ENCODE data around the gene RGMB. TPM values are rescaled to one million over a fixed set of nuclear protein-coding genes. Genes with fewer than 3 reads are reported as not detected.

RGMB gene
- total and polyA plus RNA-seq, 2 donors (not counting 3 experiments of a cell fraction or from before 2014, with no cell fraction given): 15.0 to 31.3 TPM

GRCh38 chr5:98839469-98840383 is 66.3 kb downstream of the RGMB start:
- BruUV-seq (replicated peaks): no TSS peak
- H2AFZ ChIP-seq (ENCODE audit: low read depth, low read length): peak overlapping the region; percentile 71
- peak overlapping the region in 1 of 3 experiments; percentile 6 for H3K4me3 ChIP-seq (replicated peaks in 1 of 3; ENCODE audit: insufficient read depth in 1 of 3, low read depth in 1 of 3, low read length in 3 of 3)
- TF ChIP-seq, protein P1, sequence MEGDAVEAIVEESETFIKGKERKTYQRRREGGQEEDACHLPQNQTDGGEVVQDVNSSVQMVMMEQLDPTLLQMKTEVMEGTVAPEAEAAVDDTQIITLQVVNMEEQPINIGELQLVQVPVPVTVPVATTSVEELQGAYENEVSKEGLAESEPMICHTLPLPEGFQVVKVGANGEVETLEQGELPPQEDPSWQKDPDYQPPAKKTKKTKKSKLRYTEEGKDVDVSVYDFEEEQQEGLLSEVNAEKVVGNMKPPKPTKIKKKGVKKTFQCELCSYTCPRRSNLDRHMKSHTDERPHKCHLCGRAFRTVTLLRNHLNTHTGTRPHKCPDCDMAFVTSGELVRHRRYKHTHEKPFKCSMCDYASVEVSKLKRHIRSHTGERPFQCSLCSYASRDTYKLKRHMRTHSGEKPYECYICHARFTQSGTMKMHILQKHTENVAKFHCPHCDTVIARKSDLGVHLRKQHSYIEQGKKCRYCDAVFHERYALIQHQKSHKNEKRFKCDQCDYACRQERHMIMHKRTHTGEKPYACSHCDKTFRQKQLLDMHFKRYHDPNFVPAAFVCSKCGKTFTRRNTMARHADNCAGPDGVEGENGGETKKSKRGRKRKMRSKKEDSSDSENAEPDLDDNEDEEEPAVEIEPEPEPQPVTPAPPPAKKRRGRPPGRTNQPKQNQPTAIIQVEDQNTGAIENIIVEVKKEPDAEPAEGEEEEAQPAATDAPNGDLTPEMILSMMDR (IDR thresholded peaks at IDR 0.05; ENCODE audit: extremely low read depth in 1 of 2, insufficient read depth in 1 of 2, low read depth in 1 of 2, low read length in 2 of 2): peak in 1 of 2 donors; percentile 13
- no peak for TF ChIP-seq GATA2 (IDR thresholded peaks at IDR 0.05; ENCODE audit: insufficient read depth, insufficient read length, low read depth, low read length)
- dilution Hi-C loops (cut with MboI; ENCODE audit: extremely low pct_ligation_motif_present, low sequenced_read_pairs) (no loop called here), intact Hi-C loops (cut with micrococcal nuclease) (no loop called here)
- H3K27me3 ChIP-seq (ENCODE audit: control insufficient read depth in 2 of 2, insufficient read depth in 2 of 2, low read length in 2 of 2): no peaks in the 10 kb centered on the region
- no peaks in the 10 kb centered on the region for H3K9me3 ChIP-seq (replicated peaks; ENCODE audit: control insufficient read depth, insufficient read depth, low read length)
- no peaks in the 10 kb centered on the region for H4K20me1 ChIP-seq (replicated peaks; ENCODE audit: control insufficient read depth, extremely low read depth, insufficient read depth, low read length)
- no peak overlapping the region for H3K27ac ChIP-seq (ENCODE audit: insufficient read depth, low read depth, low read length)
- CTCF ChIA-PET: interaction anchor here (0.6 to 1.6 kb wide), 5 partner anchors 13 to 1932 kb away, joined by 3 to 10 read pairs (median 3); no protein-coding TSS in a partner anchor
- H3K36me3 ChIP-seq (ENCODE audit: control insufficient read depth in 2 of 2, extremely low read depth in 1 of 2, insufficient read depth in 2 of 2, low read length in 2 of 2): no peaks in the 10 kb centered on the region
- no peaks in the 10 kb centered on the region for H3K9me1 ChIP-seq (replicated peaks; ENCODE audit: control insufficient read depth, extremely low read depth, insufficient read depth, low read length)
- no peak for FAIRE-seq
- no peaks in the 10 kb centered on the region for H3K4me1 ChIP-seq (ENCODE audit: control insufficient read depth, extremely low read depth, insufficient read depth, low read length)
- POLR2A ChIA-PET: interaction anchor here (0.6 kb wide), 1 partner anchor 336 kb away, joined by 3 read pairs; no protein-coding TSS in a partner anchor
- peak overlapping the region; percentile 8 for H3K4me2 ChIP-seq (ENCODE audit: insufficient read depth, low read length)
- DNase-seq (ENCODE audit: low read depth, low spot score): no peak
- H3K79me2 ChIP-seq (ENCODE audit: control insufficient read depth, insufficient read depth, low read length): no peaks in the 10 kb centered on the region
- no peak overlapping the region for H3K9ac ChIP-seq (replicated peaks; ENCODE audit: extremely low read depth, insufficient read depth, low read length)

GRCh38 chr5:98840946-98841345 is 67.5 kb downstream of the RGMB start:
- no peak for FAIRE-seq
- Histone ChIP-seq H4K20me1 (replicated peaks; ENCODE audit: control insufficient read depth, extremely low read depth, insufficient read depth, low read length) (no peaks in the 10 kb centered on the region), H3K27ac (ENCODE audit: insufficient read depth, low read depth, low read length) (no peak overlapping the region), H3K9me3 (replicated peaks; ENCODE audit: control insufficient read depth, insufficient read depth, low read length) (no peaks in the 10 kb centered on the region), H3K9me1 (replicated peaks; ENCODE audit: control insufficient read depth, extremely low read depth, insufficient read depth, low read length) (no peaks in the 10 kb centered on the region), H3K4me1 (ENCODE audit: control insufficient read depth, extremely low read depth, insufficient read depth, low read length) (no peaks in the 10 kb centered on the region), H2AFZ (ENCODE audit: low read depth, low read length) (no peak overlapping the region), H3K79me2 (ENCODE audit: control insufficient read depth, insufficient read depth, low read length) (no peaks in the 10 kb centered on the region), H3K9ac (replicated peaks; ENCODE audit: extremely low read depth, insufficient read depth, low read length) (no peak overlapping the region), H3K27me3 (ENCODE audit: control insufficient read depth in 2 of 2, insufficient read depth in 2 of 2, low read length in 2 of 2) (no peaks in the 10 kb centered on the region), H3K36me3 (ENCODE audit: control insufficient read depth in 2 of 2, extremely low read depth in 1 of 2, insufficient read depth in 2 of 2, low read length in 2 of 2) (no peaks in the 10 kb centered on the region), H3K4me2 (ENCODE audit: insufficient read depth, low read length) (no peak overlapping the region), H3K4me3 (replicated peaks in 1 of 3; ENCODE audit: insufficient read depth in 1 of 3, low read depth in 1 of 3, low read length in 3 of 3) (no peak overlapping the region)
- dilution Hi-C loops (cut with MboI; ENCODE audit: extremely low pct_ligation_motif_present, low sequenced_read_pairs): no loop called here
- TF ChIP-seq FOS (IDR thresholded peaks at IDR 0.05; ENCODE audit: borderline replicate concordance, insufficient read depth, low read length): no peak
- no TSS peak for BruUV-seq (replicated peaks)
- ChIA-PET CTCF (interaction anchor here (0.7 to 1.4 kb wide), 3 partner anchors 12 to 595 kb away, joined by 3 to 10 read pairs (median 3); no protein-coding TSS in a partner anchor), POLR2A (no interaction called here)
- peak; percentile 51 for DNase-seq (ENCODE audit: low read depth, low spot score)
- intact Hi-C loops (cut with micrococcal nuclease): no loop called here

Measured in endothelial cell of umbilical vein (primary cell).